NCI-H1694 treated with DMSO at 0.1 percent for 48 hours (cell line): ENCODE measurements around the gene CIT.
"Not testable (repeated sequence)": the region's sequence is repeated elsewhere in the genome, so short reads cannot be mapped to it uniquely, and the experiment has no call there.

Experiments
- DNase-seq: peaks from one replicate; lab custom pipeline; 2025; lab: John Stamatoyannopoulos, UW

Gene CIT

DNA sequence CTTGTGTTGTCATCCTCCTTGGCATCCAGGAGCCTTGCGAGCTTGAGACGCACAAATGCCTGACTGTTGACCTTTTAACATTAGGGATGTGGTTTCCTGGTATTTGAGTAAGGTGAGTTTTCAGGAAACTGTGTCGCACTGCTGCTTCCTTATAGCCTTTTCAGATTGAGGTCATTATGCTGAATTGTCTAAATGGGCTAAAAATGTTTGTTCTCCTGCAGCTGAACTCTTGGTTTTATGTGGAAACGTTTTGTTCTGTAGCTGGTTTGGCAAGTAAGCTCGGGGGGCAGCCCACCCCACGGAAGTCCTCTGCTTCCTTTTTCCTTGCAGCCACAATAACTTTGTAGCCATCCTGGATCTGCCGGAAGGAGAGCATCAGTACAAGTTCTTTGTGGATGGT is 203.5 kb downstream of the CIT start:
- no peak for DNase-seq

GRCh38 chr12:119672194-119672593 is 204.9 kb downstream of the CIT start:
- no peak for DNase-seq

- DNase-seq: no peak
Measured at GRCh38 chr12:119671070-119671469, 206.1 kb downstream of the CIT start.

- no peak for DNase-seq
Measured at GRCh38 chr12:119669744-119670472, 207.2 kb downstream of the CIT start.

- DNase-seq: no peak
Measured at GRCh38 chr12:119668324-119668841, 208.7 kb downstream of the CIT start.

GRCh38 chr12:119667577-119668323 is 209.4 kb downstream of the CIT start, which contains the start of gene PRKAB1:
Gene PRKAB1, plus strand, starts transcription at chr12:119668133. Its CDS starts 112 bp downstream, at chr12:119668245.
- DNase-seq: peak; percentile 89

DNA sequence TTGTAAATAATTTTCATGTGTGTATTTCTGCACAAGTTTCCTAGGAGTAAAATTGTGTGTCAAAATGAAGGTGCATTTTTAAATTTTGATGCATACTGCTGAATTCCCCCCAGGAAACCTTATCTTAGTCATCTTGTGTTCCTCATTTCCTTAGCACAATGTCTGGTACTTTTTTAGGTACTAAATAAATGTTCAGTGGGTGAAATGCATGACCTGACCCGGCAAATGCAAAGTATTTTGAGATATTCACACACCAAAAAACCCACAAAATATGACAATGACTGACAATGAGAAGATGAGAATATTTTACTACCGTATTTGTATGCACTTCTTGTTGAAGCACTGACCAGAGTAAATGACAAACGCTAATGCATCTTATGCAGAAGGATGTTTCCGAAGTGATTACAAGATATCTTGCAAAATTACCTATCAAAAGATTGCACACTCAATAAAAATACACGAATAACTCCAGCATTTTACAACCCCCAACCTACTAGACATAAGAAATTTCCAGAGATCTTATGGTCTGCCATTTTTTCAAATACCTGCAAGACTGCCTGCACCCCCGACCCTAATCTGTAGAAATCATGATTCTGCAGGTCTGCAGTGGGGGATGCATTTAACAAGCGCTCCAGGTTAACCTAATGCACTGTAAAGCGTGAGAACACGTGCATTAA is 210.1 kb downstream of the CIT start:
- DNase-seq: no peak

GRCh38 chr12:119666226-119666795 is 210.8 kb downstream of the CIT start:
- no peak for DNase-seq

DNA sequence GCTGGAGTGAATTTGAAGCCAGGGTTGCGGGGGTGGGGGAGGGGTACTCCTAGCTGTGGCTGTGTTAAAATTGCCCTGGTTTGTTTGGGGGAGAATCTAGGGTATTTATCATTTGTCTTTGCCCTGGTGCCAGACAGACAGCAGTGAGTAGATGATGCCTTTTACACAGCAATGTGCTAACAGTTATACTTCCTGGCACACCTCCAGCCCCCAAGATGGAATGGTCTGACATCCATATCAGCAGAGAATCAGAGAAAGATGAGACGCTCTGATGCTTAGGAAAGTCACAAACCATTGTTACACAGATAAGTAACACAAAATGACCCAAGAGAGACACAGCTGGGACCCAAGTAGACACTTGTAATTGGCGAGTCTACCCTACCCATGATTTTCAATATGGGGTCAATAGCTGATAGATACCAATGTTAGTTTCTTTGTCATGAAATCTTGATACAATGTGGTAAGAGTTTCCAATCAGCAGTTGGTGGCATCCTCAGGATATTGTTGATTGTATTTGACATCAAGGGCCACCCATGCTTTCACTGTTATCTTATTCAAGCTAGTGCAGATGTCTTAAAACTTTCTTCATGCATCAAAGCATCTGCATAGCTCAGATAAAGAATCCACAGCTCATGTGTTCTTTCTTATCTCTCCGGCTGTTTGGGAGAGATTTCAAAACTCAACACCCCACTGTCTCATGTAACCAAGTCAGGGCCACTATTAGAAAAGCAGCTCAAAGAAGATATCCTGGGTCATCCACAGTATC is 211.8 kb downstream of the CIT start:
- DNase-seq: no peak

DNA sequence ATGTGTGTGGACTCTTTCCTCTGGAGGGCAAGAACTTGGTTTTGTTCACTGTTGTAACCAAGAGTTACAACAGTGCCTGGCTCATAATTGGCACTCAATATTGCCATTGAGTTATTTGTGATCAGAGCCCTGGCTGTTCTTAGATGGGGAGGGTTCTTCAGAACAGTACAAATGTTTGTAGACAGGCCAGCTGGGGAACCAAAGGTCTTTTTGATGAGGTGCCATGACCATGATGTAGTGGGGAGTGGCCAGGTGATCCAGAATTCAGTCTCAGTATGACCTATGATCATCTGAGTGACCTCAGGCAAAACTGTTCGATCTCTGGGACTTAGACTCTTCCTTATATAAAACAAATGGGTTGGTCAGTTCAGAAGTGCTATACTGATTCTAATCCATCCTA is 212.5 kb downstream of the CIT start:
- no peak for DNase-seq

DNA sequence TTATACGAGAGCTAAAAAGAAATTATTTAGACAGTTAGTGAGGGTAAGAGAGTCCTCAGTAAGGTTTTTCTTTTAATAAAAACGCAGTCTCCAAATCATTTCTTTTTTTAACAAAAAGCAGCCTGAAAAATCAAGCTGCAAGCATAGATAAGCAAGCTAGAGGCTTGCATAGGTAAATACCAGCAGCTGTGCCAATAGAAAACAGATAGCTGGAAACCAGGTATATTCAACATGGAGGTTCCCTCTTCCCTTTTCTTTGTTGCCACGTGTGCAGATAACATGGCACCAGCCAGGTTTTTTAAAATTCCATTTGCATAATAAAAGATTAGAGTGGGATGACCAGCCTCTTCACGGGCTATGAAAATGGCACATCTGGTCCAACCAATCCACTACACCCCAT is 215.2 kb downstream of the CIT start:
- DNase-seq: no peak

GRCh38 chr12:119660076-119660475 is 217.0 kb downstream of the CIT start:
- no peak for DNase-seq

DNA sequence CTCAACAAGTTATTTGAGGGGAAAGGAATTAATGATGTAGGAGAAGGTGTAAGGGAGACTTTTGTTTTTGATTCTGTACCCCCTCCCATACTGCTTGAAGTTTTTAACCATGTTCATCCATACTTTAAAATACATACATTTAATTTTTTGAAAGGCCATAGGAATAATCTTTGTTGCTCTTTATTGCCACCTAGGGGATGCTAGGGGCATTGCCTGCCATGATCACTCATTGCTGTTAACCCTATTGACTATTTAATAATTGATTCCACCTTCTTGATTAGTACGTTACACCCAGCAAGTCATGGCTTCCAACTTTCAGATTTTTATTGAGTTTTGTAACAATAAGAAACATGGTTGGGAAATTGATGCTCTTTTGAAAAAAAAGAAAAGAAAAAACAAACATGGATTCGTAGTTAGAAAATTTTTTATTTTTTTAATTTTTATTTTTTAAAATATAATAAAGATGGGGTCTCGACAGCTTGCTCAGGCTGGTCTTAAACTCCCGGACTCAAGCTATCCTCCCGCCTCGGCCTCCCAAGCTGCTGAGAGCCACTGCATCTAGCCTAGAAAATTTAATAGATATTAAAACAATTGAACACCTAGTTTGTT is 217.7 kb downstream of the CIT start:
- peak; percentile 30 for DNase-seq

GRCh38 chr12:119658166-119658565 is 219.0 kb downstream of the CIT start:
- not testable (repeated sequence) for DNase-seq

GRCh38 chr12:119657001-119657400 is 220.1 kb downstream of the CIT start:
- DNase-seq: not testable (repeated sequence)

- no peak for DNase-seq
Measured at GRCh38 chr12:119652665-119653064, 224.5 kb downstream of the CIT start.

GRCh38 chr12:119649202-119649808 is 227.8 kb downstream of the CIT start:
- DNase-seq: peak; percentile 7

DNA sequence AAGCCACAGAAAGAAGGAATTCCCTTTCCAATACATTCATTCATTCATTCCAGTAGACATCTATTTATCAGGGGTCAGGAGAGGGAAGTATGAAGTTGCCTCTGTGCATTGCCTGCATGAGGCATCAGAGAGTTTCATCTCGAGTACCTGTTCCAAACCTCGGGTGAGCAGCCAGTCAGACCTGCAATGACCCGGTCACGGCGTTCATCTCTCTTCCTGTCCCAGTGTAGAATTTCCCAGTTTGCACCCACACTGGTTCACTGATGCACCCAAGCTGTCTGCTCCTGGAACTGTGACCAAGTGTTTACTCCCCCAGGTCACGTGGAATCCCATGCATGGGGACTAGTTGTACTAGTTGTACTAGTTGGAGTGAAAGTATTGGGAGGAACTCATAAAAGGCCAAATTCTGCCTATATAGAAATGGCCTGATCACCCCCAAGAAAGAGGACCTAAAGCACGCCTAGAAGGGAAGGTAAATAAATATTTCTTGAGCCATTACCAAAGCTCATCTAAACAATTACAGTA is 231.5 kb downstream of the CIT start:
- no peak for DNase-seq

DNA sequence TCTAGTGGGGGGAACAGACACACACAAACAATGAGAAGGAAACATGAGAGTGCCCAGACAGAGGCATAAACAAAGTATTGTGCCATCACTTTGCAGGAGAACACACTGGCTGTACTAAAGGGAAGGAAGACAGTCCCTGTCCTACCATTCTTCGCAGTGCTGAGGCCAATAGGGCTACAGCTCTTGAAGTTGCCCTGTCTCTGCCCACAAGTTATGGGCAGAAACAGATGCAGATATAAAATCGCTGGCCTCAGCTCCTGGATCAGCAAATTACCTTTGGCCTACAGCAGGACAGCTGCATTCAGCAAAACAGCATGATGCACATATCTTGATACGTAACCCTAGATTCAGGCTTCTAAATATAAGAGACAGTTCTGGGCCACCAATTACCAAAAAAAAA is 232.2 kb downstream of the CIT start:
- DNase-seq: no peak

DNA sequence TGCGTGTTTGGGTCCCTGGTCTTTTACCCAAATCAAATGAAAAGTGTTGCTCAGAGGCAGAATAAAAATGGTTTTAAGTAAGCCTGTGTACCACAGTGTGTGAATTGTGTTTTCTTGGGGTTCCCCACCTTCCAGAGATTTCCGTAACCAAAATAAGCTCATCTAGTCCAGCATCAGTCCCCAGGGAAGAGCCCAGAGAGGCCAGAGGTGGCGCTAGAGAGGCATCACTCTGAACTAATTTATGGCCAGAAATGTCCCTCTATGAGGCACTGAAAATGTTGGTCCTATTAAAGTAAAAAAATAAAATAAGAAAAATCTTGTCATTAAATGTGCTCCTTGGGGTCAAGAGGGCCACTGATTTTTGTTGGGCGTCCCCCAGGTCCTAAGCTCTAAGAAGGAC is 234.1 kb downstream of the CIT start:
- no peak for DNase-seq
